ENCODE data around the gene GRXCR1.

GRCh38 chr4:42865572-42866189, 26.8 kb upstream of the GRXCR1 start:
- TF ChIP-seq CTCF (IDR thresholded peaks at IDR 0.05; ENCODE audit: low read depth, low read length) (peak; percentile 79), EZH2phosphoT487 (IDR thresholded peaks at IDR 0.05; ENCODE audit: low read depth) (no peak)
